ENCODE data around the gene RGS14.

The RGS14 gene

GRCh38 chr5:177386542-177386941, 28.8 kb downstream of the RGS14 start:
- Histone ChIP-seq H3K9ac (ENCODE audit: low read depth, low read length, poor library complexity, severe bottlenecking) (no peak overlapping the region), H3K9me2 (replicated peaks; ENCODE audit: low read depth, low read length) (no peaks in the 10 kb centered on the region)

GRCh38 chr5:177387405-177387804, 29.7 kb downstream of the RGS14 start:
- Histone ChIP-seq H3K9ac (ENCODE audit: low read depth, low read length, poor library complexity, severe bottlenecking) (no peak overlapping the region), H3K9me2 (replicated peaks; ENCODE audit: low read depth, low read length) (no peaks in the 10 kb centered on the region), H4K20me1 (ENCODE audit: insufficient read depth, low read length, poor library complexity, severe bottlenecking) (no peaks in the 10 kb centered on the region), H3K4me2 (ENCODE audit: low read depth, low read length, poor library complexity, severe bottlenecking) (no peak overlapping the region), H3K4me3 (ENCODE audit: low read length, poor library complexity, severe bottlenecking) (no peak overlapping the region), H3K79me2 (ENCODE audit: insufficient read depth, low read length) (no peaks in the 10 kb centered on the region), H3K4me1 (ENCODE audit: insufficient read depth, low read length, poor library complexity, severe bottlenecking) (peaks cover 17% of the 10 kb centered on the region), H3K27me3 (ENCODE audit: insufficient read depth, low read length, poor library complexity, severe bottlenecking) (no peaks in the 10 kb centered on the region), H3F3A (ENCODE audit: low read depth) (no peaks in the 10 kb centered on the region), H3K9me3 (ENCODE audit: insufficient read depth, low read depth, low read length) (no peaks in the 10 kb centered on the region), H2AFZ (ENCODE audit: low read length) (no peak overlapping the region), H3K36me3 (ENCODE audit: insufficient read depth, low read length) (no peaks in the 10 kb centered on the region)
- TF ChIP-seq CTCF (conservative IDR thresholded peaks at IDR 0.05; ENCODE audit: low read length), result no peak
- no peak for TF ChIP-seq EZH2phosphoT487 (IDR thresholded peaks at IDR 0.05; ENCODE audit: borderline replicate concordance)

More at GRCh38 chr5:177386542-177386941, 28.8 kb downstream of the RGS14 start:
- Histone ChIP-seq H3K27me3 (ENCODE audit: insufficient read depth, low read length, poor library complexity, severe bottlenecking) (no peaks in the 10 kb centered on the region), H2AFZ (ENCODE audit: low read length) (no peak overlapping the region), H3K79me2 (ENCODE audit: insufficient read depth, low read length) (no peaks in the 10 kb centered on the region), H3K36me3 (ENCODE audit: insufficient read depth, low read length) (no peaks in the 10 kb centered on the region), H3K9me3 (ENCODE audit: insufficient read depth, low read depth, low read length) (no peaks in the 10 kb centered on the region), H3K4me3 (ENCODE audit: low read length, poor library complexity, severe bottlenecking) (no peak overlapping the region), H3F3A (ENCODE audit: low read depth) (no peaks in the 10 kb centered on the region), H4K20me1 (ENCODE audit: insufficient read depth, low read length, poor library complexity, severe bottlenecking) (no peaks in the 10 kb centered on the region), H3K4me1 (ENCODE audit: insufficient read depth, low read length, poor library complexity, severe bottlenecking) (peaks cover 17% of the 10 kb centered on the region), H3K4me2 (ENCODE audit: low read depth, low read length, poor library complexity, severe bottlenecking) (no peak overlapping the region)
- TF ChIP-seq EZH2phosphoT487 (IDR thresholded peaks at IDR 0.05; ENCODE audit: borderline replicate concordance), result no peak
- no peak for TF ChIP-seq CTCF (conservative IDR thresholded peaks at IDR 0.05; ENCODE audit: low read length)

- Histone ChIP-seq H4K20me1 (ENCODE audit: insufficient read depth, low read length, poor library complexity, severe bottlenecking) (no peaks in the 10 kb centered on the region), H3K9ac (ENCODE audit: low read depth, low read length, poor library complexity, severe bottlenecking) (no peak overlapping the region), H3K4me1 (ENCODE audit: insufficient read depth, low read length, poor library complexity, severe bottlenecking) (peaks cover 19% of the 10 kb centered on the region), H3K27me3 (ENCODE audit: insufficient read depth, low read length, poor library complexity, severe bottlenecking) (no peaks in the 10 kb centered on the region), H3K9me2 (replicated peaks; ENCODE audit: low read depth, low read length) (no peaks in the 10 kb centered on the region), H3K79me2 (ENCODE audit: insufficient read depth, low read length) (no peaks in the 10 kb centered on the region), H2AFZ (ENCODE audit: low read length) (no peak overlapping the region), H3K9me3 (ENCODE audit: insufficient read depth, low read depth, low read length) (no peaks in the 10 kb centered on the region), H3K4me3 (ENCODE audit: low read length, poor library complexity, severe bottlenecking) (no peak overlapping the region), H3K36me3 (ENCODE audit: insufficient read depth, low read length) (no peaks in the 10 kb centered on the region), H3K4me2 (ENCODE audit: low read depth, low read length, poor library complexity, severe bottlenecking) (no peak overlapping the region), H3F3A (ENCODE audit: low read depth) (no peaks in the 10 kb centered on the region)
- no peak for TF ChIP-seq EZH2phosphoT487 (IDR thresholded peaks at IDR 0.05; ENCODE audit: borderline replicate concordance)
Observed at GRCh38 chr5:177388521-177389052, 30.9 kb downstream of the RGS14 start.
